IPS-20b (cell line): ENCODE measurements around the gene PTH2.
A peak's percentile ranks its signal among the peaks of the same experiment; 100 is the strongest.

ENCODE experiments used
- H3K27ac ChIP-seq: one replicate; pipeline ENCODE4 v1.5.1; 2013; ENCODE audit warnings: low read length
- H3K27me3 ChIP-seq: 2 replicates; pipeline ENCODE4 v1.6.1; 2013; ENCODE audit warnings: mild to moderate bottlenecking, low read length, inconsistent platforms; ENCODE audit not compliant: insufficient read depth
- H3K36me3 ChIP-seq: 2 replicates; pipeline ENCODE4 v1.6.1; 2013; ENCODE audit warnings: low read depth, mild to moderate bottlenecking, inconsistent platforms, low read length, moderate library complexity; ENCODE audit not compliant: insufficient read depth
- H3K4me1 ChIP-seq: 2 replicates; pipeline ENCODE4 v1.6.1; 2013; ENCODE audit warnings: mild to moderate bottlenecking, control low read depth, inconsistent platforms, low read length, moderate library complexity; ENCODE audit not compliant: insufficient read depth
- H3K4me3 ChIP-seq: 2 replicates; pipeline ENCODE4 v1.5.1; 2013; ENCODE audit warnings: mild to moderate bottlenecking, low read length, inconsistent platforms
- H3K9ac ChIP-seq: 2 replicates; pipeline ENCODE4 v1.6.1; 2013; ENCODE audit warnings: low read depth, mild to moderate bottlenecking, inconsistent platforms, low read length, moderate library complexity
- H3K9me3 ChIP-seq: 2 replicates; pipeline ENCODE4 v1.6.1; 2013; ENCODE audit warnings: mild to moderate bottlenecking, low read depth, low read length, inconsistent platforms; ENCODE audit not compliant: insufficient read depth

PTH2 gene

DNA sequence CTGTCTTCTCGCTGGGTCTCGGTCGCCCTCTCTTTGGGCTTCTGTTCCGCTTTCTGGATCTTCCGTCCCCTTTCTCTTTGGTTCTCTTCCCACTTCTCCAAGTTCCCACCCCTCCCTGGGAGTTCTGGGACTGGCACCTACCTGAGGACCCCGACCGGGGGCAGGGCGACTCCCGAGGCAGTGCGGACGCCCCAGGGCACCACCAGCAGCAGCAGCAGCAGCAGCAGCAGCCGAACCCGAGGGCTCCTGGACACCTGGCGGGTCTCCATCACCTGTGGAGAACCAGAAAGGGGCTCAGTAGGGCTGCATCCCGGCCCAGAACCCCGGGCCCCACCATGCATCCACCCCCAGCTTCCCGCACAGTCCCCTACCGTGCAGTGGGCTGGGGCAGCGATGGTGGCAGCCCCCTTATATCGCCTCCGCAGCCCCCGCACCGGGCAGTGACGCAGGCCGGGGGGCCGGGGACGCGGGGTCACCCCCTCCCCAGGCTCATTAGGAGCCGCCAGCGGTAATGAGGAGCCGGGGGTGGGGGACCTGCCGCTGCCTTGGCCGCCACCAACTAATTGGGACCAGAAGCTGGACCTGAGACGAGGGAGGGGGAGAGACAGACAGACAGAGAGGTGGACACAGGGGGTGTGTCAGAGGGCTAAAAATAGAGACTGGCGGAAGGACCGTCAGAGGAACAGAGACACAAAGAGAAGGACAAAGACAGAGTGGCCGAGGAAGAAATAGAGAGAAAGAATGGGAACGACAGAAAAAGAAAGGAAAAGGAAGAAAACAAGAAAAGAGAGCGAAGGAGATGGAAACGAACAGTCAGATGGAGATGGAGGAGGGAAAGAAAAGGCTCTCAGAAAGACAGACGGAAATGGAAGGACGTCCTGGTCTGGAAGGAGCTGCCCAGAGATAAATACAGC lies at the start of gene PTH2:
Gene PTH2, minus strand, starts transcription at position 371 of the 914 bp plus-strand sequence. Its CDS starts 102 bp downstream, at position 269.
- Histone ChIP-seq H3K4me3 (peak within 1 kb of the TSS; percentile 53), H3K27me3 (peaks cover 95% of the 10 kb centered on the region), H3K4me1 (peaks cover 6% of the 10 kb centered on the region; the same call in 1 of the 2 replicates), H3K36me3 (no peaks in the 10 kb centered on the region), H3K9me3 (no peaks in the 10 kb centered on the region), H3K27ac (no peak within 1 kb of the TSS), H3K9ac (no peak within 1 kb of the TSS)

DNA sequence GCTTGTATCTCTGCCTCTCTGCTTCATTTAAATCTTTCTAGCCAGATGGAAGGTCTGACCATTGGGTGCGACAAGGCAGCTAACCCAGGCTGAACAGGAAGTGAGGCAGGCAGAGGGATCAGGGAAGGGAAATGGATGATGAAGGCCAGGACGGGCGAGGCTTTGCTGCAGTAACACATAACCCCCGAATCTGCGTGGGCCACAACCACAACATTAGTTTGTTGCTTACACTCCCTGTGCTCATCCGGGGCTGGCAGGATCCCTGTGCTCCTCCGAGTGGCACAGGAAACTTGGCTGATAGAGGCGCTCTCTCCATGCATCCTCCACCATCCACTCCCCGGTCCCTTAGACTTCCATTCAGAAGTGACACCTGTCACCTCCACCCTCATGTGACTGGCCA lies 49.7 kb upstream of the PTH2 start:
- Histone ChIP-seq H3K4me3 (no peak overlapping the region), H3K9me3 (no peaks in the 10 kb centered on the region), H3K27ac (no peak overlapping the region), H3K9ac (no peak overlapping the region), H3K4me1 (peaks cover 2% of the 10 kb centered on the region; the same call in 1 of the 2 replicates), H3K27me3 (peaks cover 11% of the 10 kb centered on the region), H3K36me3 (peaks cover 14% of the 10 kb centered on the region; the same call in 1 of the 2 replicates)

- Histone ChIP-seq H3K9me3 (no peaks in the 10 kb centered on the region), H3K36me3 (peaks cover 17% of the 10 kb centered on the region; the same call in 1 of the 2 replicates), H3K4me3 (no peak overlapping the region), H3K4me1 (no peaks in the 10 kb centered on the region; the same call in 1 of the 2 replicates), H3K27ac (no peak overlapping the region), H3K27me3 (peaks cover 11% of the 10 kb centered on the region), H3K9ac (no peak overlapping the region)
These were observed 47.4 kb upstream of the PTH2 start for GRCh38 chr19:49470615-49470978.

GRCh38 chr19:49469828-49470614 lies 46.8 kb upstream of the PTH2 start:
- no peaks in the 10 kb centered on the region; the same call in 1 of the 2 replicates for H3K4me1 ChIP-seq
- H3K9ac ChIP-seq = no peak overlapping the region
- no peak overlapping the region for H3K27ac ChIP-seq
- peaks cover 7% of the 10 kb centered on the region for H3K27me3 ChIP-seq
- H3K4me3 ChIP-seq = no peak overlapping the region
- no peaks in the 10 kb centered on the region for H3K9me3 ChIP-seq
- peaks cover 22% of the 10 kb centered on the region; the same call in 1 of the 2 replicates for H3K36me3 ChIP-seq

- no peak overlapping the region for H3K4me3 ChIP-seq
- no peaks in the 10 kb centered on the region for H3K27me3 ChIP-seq
- peaks cover 30% of the 10 kb centered on the region; the same call in 1 of the 2 replicates for H3K36me3 ChIP-seq
- H3K4me1 ChIP-seq = no peaks in the 10 kb centered on the region; the same call in 1 of the 2 replicates
- H3K9ac ChIP-seq = peak overlapping the region; percentile 16; the same call in 1 of the 2 replicates
- no peaks in the 10 kb centered on the region for H3K9me3 ChIP-seq
- H3K27ac ChIP-seq = no peak overlapping the region
These were observed 45.7 kb upstream of the PTH2 start for GRCh38 chr19:49468746-49469447.

- Histone ChIP-seq H3K36me3 (peaks cover 30% of the 10 kb centered on the region; the same call in 1 of the 2 replicates), H3K9ac (peak overlapping the region; percentile 16; the same call in 1 of the 2 replicates), H3K4me3 (no peak overlapping the region), H3K4me1 (no peaks in the 10 kb centered on the region; the same call in 1 of the 2 replicates), H3K27ac (no peak overlapping the region), H3K9me3 (no peaks in the 10 kb centered on the region), H3K27me3 (no peaks in the 10 kb centered on the region)
These were observed 45.0 kb upstream of the PTH2 start for GRCh38 chr19:49468199-49468598.

DNA sequence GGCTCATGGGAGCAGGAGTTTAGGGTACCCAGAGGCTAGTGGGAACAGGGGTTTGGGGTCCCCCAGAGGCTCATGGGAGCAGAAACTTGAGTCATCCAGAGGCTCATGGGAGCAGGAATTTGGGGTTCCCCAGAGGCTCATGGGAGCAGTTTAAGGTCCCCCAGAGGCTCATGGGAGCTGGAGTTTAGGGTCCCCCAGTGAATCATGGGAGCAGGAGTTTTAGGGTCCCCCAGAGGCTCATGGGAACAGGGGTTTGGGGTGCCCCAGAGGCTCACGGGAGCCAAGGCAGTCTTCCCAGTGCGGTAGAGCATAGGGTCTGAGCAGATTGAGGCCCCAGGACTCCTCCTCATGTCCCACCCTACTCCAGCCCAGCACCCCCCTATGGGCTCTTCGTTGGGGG lies 42.1 kb upstream of the PTH2 start:
- Histone ChIP-seq H3K27ac (no peak overlapping the region), H3K4me1 (no peaks in the 10 kb centered on the region; the same call in 1 of the 2 replicates), H3K9ac (no peak overlapping the region), H3K36me3 (peaks cover 24% of the 10 kb centered on the region; the same call in 1 of the 2 replicates), H3K4me3 (no peak overlapping the region), H3K27me3 (no peaks in the 10 kb centered on the region), H3K9me3 (no peaks in the 10 kb centered on the region)

DNA sequence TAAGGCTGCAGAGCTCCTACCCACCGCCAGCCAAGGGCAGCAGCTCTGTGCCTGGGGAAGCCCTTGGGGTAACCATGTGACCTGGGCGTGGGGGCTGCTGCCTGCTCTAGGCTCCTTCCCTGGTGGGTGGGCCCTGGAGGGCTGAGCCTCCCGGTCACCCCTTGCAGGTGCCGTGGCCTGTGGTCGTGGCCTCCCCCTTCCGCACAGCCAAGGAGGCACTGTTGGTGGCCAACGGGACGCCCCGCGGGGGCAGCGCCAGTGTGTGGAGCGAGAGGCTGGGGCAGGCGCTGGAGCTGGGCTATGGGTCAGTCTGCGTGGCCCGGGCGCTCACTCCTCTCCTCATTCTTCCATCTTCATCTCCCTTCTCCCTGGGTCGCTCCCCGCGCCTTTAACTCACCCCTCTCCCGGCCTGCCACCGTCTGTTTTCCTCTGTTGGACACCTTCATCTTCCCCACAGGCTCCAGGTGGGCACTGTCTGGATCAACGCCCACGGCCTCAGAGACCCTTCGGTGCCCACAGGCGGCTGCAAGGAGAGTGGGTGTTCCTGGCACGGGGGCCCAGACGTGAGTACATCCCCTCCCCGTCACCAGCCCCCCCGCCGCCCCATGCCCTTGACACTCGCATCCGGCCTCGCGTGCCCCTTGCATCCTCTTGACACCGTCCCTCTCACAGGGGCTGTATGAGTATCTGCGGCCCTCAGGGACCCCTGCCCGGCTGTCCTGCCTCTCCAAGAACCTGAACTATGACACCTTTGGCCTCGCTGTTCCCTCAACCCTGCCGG lies 40.9 kb upstream of the PTH2 start:
- Histone ChIP-seq H3K9me3 (no peaks in the 10 kb centered on the region), H3K4me1 (no peaks in the 10 kb centered on the region; the same call in 1 of the 2 replicates), H3K9ac (no peak overlapping the region), H3K27ac (no peak overlapping the region), H3K4me3 (no peak overlapping the region), H3K36me3 (peaks cover 27% of the 10 kb centered on the region; the same call in 1 of the 2 replicates), H3K27me3 (no peaks in the 10 kb centered on the region)

DNA sequence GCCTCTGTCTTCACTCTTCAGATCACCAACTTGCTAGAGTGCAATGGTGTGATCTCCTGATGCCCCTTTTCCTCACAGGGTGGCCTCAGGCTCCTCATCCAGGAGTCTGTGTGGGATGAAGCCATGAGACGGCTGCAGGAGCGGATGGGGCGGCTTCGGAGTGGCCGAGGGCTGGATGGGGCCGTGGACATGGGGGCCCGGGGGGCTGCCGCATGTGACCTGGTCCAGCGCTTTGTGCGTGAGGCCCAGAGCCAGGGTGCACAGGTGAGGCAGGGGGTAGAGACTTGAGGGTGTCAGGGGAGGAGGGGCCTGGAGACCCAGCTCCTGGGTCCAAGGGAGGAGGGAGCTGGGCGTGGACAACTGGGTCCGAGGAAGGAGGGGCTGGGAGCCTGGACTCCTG lies 39.3 kb upstream of the PTH2 start:
- peaks cover 30% of the 10 kb centered on the region; the same call in 1 of the 2 replicates for H3K36me3 ChIP-seq
- H3K27ac ChIP-seq = no peak overlapping the region
- no peaks in the 10 kb centered on the region for H3K4me1 ChIP-seq
- H3K27me3 ChIP-seq = no peaks in the 10 kb centered on the region
- no peaks in the 10 kb centered on the region for H3K9me3 ChIP-seq
- no peak overlapping the region for H3K9ac ChIP-seq
- H3K4me3 ChIP-seq = no peak overlapping the region

DNA sequence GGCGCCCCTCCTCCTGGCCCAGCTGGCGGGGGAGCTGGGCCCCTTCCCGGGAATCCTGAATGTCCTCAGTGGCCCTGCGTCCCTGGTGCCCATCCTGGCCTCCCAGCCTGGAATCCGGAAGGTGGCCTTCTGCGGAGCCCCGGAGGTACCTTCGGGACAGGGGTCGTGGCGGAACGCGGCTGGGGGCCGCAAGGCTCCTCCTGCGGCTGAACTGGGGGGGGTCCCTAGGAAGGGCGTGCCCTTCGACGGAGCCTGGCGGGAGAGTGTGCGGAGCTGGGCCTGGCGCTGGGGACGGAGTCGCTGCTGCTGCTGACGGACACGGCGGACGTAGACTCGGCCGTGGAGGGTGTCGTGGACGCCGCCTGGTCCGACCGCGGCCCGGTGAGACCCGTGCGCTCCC lies 38.4 kb upstream of the PTH2 start:
- H3K9ac ChIP-seq = no peak overlapping the region

More for the DNA sequence above, 38.4 kb upstream of the PTH2 start:
- no peaks in the 10 kb centered on the region for H3K27me3 ChIP-seq
- H3K4me1 ChIP-seq = no peaks in the 10 kb centered on the region
- peaks cover 30% of the 10 kb centered on the region; the same call in 1 of the 2 replicates for H3K36me3 ChIP-seq
- no peak overlapping the region for H3K4me3 ChIP-seq
- H3K27ac ChIP-seq = no peak overlapping the region
- no peaks in the 10 kb centered on the region for H3K9me3 ChIP-seq
